WI38 (cell line): ENCODE measurements around the gene RNU7-1.

Experiments used
- H3K4me3 ChIP-seq: 2 replicates; pipeline ENCODE4 v1.5.1; 2011; ENCODE audit warnings: low read depth, mild to moderate bottlenecking, control low read depth, low read length
- CTCF ChIP-seq: IDR thresholded peaks from 2 replicates; pipeline ENCODE4 v1.5.1; 2012; ENCODE audit warnings: low read depth, mild to moderate bottlenecking, control low read depth, low read length

The RNU7-1 gene

GRCh38 chr12:6952863-6953441 lies 9.3 kb downstream of the RNU7-1 start:
- no peak overlapping the region for H3K4me3 ChIP-seq
- TF ChIP-seq CTCF: no peak

GRCh38 chr12:6953442-6954315 lies 10.1 kb downstream of the RNU7-1 start:
- H3K4me3 ChIP-seq: no peak overlapping the region

GRCh38 chr12:6954316-6955107 lies 10.9 kb downstream of the RNU7-1 start:
- no peak overlapping the region for H3K4me3 ChIP-seq
- TF ChIP-seq CTCF: no peak

More at GRCh38 chr12:6953442-6954315, 10.1 kb downstream of the RNU7-1 start:
- no peak for TF ChIP-seq CTCF

GRCh38 chr12:6955108-6956020 lies 11.7 kb downstream of the RNU7-1 start:
- H3K4me3 ChIP-seq: no peak overlapping the region
- TF ChIP-seq CTCF: no peak

GRCh38 chr12:6956021-6956727 lies 12.6 kb downstream of the RNU7-1 start:
- no peak for TF ChIP-seq CTCF
- no peak overlapping the region for H3K4me3 ChIP-seq

GRCh38 chr12:6957151-6957701 lies 13.6 kb downstream of the RNU7-1 start:
- H3K4me3 ChIP-seq: no peak overlapping the region
- no peak for TF ChIP-seq CTCF
